ENCODE measurements around the gene PKD1.

GRCh38 chr16:2163211-2163881 is 27.6 kb upstream of the PKD1 start:
- TF ChIP-seq POLR2A (IDR thresholded peaks at IDR 0.05): no peak
- TF ChIP-seq CTCF (IDR thresholded peaks at IDR 0.05): no peak
